Measurements from ENCODE around the gene KIRREL3.
"Not testable (repeated sequence)": the region's sequence is repeated elsewhere in the genome, so short reads cannot be mapped to it uniquely, and the experiment has no call there.

KIRREL3 gene

DNA sequence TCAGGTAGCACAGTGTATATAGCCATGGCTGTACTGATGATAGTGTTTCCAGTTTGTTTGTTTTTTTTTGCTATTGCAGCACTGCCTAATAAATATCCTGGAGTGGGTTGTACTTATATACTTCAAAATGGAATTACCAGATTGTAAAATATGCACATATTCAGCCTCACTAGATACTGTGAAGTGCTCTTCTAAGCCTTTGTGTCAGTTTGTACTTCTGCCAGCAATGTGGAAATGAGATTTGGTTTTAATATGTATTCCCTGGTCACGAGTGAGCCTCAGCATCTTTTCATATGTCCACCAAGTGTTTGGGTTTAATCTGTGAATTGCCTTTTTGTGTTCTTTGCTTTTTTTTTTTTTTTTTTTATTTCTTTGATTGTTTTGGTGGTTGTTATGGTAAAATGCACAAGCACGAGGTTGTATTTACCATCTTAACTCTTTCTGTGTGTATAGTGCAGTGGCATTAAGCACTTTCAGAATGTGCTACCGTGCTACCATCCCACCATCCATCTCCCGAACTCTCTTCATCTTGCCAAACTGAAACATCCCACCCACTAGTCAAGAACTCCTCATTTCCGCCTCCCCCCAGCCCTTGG, 610.2 kb downstream of the KIRREL3 start:
- DNase-seq = no peak

GRCh38 chr11:126387857-126388256, 612.7 kb downstream of the KIRREL3 start:
- DNase-seq = no peak

DNA sequence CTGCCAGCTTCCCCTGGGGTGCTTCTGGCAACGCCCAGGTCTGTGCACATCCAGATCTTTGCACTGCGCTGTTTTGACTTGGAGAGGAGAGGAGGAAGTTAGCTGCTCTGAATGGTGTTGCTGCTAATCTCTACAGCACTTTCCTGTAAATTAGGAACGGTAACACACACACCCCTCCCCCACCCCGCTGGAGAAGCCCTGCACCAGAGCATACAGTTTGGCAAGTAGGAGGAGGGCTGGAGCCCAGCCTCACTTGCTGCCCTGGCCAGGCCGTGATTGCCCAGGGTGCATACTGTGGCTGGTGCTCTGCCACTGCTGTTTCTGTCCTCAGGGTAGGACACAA, 613.9 kb downstream of the KIRREL3 start:
- DNase-seq = not testable (repeated sequence)

GRCh38 chr11:126385991-126386728, 614.4 kb downstream of the KIRREL3 start:
- DNase-seq = no peak

DNA sequence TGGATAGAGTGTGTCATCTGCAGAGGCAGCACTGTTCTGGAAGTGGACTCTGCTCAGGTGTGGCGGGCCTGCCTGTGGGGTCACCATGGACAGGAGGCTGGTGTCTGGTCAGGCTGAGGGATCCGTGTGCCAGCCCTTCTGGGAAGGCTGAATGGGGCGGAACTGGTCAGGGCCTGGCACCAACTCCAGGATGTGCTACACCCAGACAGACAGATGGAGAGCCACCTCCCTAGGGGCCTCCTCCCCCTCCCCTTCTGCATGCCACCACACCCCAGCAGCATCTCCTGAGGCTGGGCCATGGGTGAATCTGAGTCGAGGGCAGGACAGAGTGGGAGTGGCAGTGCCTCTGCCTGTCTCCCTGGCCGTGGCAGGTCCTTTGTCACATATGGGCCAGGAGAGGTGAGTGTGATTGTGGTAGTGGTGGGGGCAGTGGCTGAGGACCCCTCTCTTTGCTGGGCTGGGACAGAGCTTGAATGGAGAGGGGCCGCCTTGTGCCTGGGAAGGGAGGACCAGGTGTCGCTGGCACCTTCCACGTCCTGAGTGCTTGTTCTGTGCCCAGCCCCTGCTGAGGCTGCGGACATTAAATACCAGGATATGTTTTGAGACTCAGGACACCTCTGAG, 616.0 kb downstream of the KIRREL3 start:
- DNase-seq = no peak

DNA sequence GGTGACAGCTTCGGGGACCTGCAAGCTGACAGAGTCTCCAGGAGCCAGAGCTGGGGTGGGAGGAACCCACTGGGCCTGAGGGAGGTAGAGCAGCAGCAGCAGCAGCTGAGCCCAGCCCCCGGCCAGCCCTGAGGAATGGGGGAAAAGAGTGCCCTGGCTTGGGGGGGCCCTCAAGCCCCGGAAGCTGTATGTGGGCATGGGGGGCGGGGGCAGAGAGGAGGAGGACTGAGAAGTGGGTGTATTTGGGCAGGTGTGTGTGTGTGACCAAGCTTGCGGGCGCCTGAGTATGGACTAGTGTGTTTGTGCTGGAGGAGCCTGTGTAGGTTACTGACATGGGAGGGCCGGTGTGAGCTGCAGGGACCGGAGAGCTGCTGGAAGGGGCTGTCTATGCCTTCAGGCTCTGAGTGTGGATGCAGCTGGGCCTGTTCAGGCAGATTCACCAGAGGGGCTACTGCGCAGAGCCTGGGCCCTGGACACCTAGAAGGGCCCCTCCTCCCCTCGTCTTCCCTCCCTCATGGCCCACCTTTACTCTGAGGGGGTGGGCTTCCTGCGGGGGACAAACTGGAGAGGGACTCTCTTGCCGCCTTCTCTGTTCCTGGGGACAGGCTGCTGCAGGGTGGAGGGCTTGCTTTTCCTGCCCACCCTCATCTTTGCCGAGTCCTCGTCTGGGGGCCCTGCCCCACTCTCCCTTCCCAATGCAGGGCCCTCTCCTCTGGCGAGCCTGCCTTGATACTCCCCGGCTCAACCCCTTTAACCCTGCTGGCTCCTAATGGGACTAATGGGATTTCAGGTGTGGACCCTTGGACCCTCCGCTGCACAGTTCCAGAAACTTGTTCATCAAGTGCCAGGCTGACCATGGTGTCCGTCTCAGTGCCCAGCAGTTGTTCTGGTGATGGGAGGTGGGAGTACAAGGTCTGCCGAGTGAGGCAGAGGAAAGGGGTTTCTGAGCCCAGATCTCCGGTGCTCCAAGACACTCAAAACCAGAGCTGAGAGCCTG, 616.9 kb downstream of the KIRREL3 start:
- no peak for DNase-seq

- not testable (repeated sequence) for DNase-seq
These were observed 617.9 kb downstream of the KIRREL3 start for GRCh38 chr11:126382641-126383040.

DNA sequence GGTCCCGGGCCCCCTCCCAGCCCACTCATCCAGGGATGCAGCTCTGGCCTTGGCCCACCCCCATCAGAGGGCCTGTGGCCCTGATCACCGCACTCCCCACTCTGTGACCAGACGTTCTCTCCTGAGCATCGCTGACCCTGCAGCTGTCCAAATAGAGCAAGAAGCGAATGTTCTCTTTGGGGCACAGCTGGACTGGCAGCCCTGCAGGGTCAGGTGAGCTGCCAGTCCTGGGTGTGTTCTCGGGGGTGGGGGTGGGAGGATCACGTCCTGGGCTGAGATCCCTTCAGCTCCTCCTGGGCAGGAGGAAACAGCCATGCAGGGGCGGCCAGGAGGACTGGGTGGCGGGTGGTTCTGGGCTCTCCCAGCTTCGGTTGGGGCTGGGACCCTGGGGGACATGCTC, 618.6 kb downstream of the KIRREL3 start:
- DNase-seq = not testable (repeated sequence)

DNA sequence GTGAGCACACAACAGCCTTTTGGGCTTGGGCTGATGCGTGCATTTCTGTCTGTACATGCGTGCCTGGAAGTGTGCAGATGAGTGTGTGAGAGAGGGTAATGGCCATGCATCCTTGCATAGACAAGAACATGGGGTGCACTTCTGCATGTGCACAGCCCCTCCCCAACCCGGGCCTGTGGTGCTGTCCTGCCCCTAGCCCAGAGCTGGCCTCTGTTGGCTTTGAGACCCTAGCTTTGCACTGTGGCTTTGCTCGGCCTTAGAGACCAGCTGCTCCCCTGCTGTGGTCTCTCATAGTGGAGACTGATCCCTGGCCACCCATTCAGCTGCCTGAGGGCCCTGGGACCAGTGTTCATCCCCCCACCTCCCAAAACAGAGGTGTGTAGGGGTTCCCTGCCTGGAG, 619.7 kb downstream of the KIRREL3 start:
- no peak for DNase-seq

- no peak for DNase-seq
These were observed 621.8 kb downstream of the KIRREL3 start for GRCh38 chr11:126378763-126379162.

DNA sequence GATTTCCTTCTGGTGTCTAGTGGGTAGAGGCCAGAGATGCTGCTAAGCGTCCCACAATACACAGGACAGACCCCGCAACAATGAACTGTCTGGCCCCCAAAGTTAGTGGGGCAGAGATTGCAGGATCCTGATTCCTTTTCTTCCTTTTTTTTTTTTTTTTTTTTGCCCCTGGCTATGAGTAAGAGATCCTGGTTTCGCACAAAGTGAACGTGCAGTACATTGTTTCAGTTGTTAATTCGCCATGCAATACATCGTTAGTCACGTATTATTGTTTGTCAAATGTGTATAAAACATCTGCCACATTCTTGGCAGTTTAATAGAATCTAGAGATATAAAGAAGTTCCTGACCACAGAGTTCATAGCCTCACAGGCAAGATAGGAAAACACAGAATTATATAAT, 624.8 kb downstream of the KIRREL3 start:
- no peak for DNase-seq

DNA sequence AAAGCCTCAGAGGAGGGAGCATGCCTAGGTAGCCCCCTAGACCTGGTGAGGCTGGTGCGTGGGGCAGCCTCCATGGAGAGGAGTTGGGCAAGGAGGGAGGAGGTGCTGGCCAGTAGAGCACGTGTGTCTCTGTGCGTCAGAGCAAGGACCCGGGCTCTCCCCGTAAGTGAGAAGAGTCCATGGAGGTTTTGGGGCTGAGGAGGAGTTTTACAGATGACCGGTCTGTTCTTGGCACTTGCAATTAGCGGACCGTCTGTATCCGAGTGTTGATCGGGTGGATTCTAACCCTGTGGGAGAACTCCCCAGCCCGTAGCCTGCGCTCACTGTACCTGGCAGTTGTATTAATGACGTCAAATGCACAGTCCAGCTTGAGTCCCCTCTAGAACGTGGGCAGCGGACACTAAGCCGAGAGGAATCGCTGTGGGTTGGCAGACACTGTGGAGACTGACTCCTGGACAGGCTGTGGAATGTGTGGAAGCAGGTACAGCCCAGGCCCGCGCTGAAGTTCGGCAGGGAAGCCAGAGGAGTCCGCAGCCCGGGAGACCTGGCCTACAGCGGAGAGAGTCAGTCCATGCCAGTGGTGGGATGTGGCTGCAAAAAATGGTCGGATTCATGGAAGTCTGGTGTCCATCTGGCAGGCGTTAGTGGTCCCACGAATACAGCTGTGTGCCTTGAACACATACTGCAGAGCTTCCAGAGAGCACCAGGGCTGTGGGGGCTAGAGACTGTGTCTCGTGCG, 625.8 kb downstream of the KIRREL3 start:
- DNase-seq = not testable (repeated sequence)

- DNase-seq = not testable (repeated sequence)
These were observed 627.0 kb downstream of the KIRREL3 start for GRCh38 chr11:126373389-126374066.

All from NCI-H1105 (cell line).